K562 (cell line): ENCODE data around the gene NUFIP1. TPM values are rescaled to one million over a fixed set of nuclear protein-coding genes. Genes with fewer than 3 reads are reported as not detected.
A peak's percentile ranks its signal among the peaks of the same experiment; 100 is the strongest.

Experiments
- ATAC-seq: fragments of 200-7000 bp; cut with Tn5 transposase; 3 replicates; pipeline ENCODE4 v1.9.1; 2020; ENCODE audit warnings: moderate library complexity
- BruUV-seq: library from RNA; stranded (reverse); fragments of 400-500 nt; replicated peaks from 2 replicates; lab custom pipeline; 2021; lab: Mats Ljungman, UMichigan
- CTCF ChIA-PET: fragments of 300-600 bp; formaldehyde crosslinking; extraction: SDS; loops from one replicate; lab custom pipeline; 2021; ENCODE audit warnings: low intra/inter-chr PET ratio; lab: Yijun Ruan, JAX
- POLR2A ChIA-PET: fragments of 300-600, 350-650 bp; sonication (Branson Sonifier 250); formaldehyde crosslinking; extraction: SDS; loops from one replicate; lab custom pipeline; 2021; ENCODE audit warnings: antibody characterized with exemption, inconsistent platforms; lab: Yijun Ruan, JAX
- DNase-seq, 4 experiments: peaks; one replicate each; pipeline versions ENCODE4 v3.0.0 to v3.0.0-alpha.2; 2011 to 2018; ENCODE audit warnings: low spot score in 3 of 4, mixed read lengths in 3 of 4; ENCODE audit errors: extremely low read depth in 1 of 4
- FAIRE-seq: peaks from 2 replicates; lab custom pipeline; 2011; peaks lifted over from hg19 to GRCh38; lab: Jason Lieb, UNC
- H2AFZ ChIP-seq: 2 replicates; pipeline ENCODE4 v1.6.0; 2011; ENCODE audit warnings: low read depth, low read length, control low read depth, inconsistent platforms
- H3K27ac ChIP-seq: fragments of 200-600 bp; 3 replicates; pipeline ENCODE4 v1.8.0; 2011; ENCODE audit warnings: low read depth, mild to moderate bottlenecking, control low read depth, inconsistent platforms, low read length, moderate library complexity, mixed read lengths; ENCODE audit errors: extremely low read depth
- H3K27me3 ChIP-seq, 2 experiments: fragments of 300-600 bp in 1 of 2; 2 replicates in 1 of 2; 3 replicates in 1 of 2; pipeline versions ENCODE4 v1.6.0 to v1.8.0; 2011; ENCODE audit warnings: inconsistent platforms in 2 of 2, low read length in 2 of 2, mild to moderate bottlenecking in 1 of 2, mixed read lengths in 1 of 2, moderate library complexity in 1 of 2; ENCODE audit not compliant: control insufficient read depth in 2 of 2, insufficient read depth in 2 of 2
- H3K36me3 ChIP-seq: fragments of 300-600 bp; 3 replicates; pipeline ENCODE4 v1.8.0; 2011; ENCODE audit warnings: mild to moderate bottlenecking, low read length, inconsistent platforms; ENCODE audit not compliant: control insufficient read depth, insufficient read depth
- H3K4me1 ChIP-seq, 2 experiments: fragments of 200-600 bp in 1 of 2; replicated peaks in 1 of 2; 2 replicates in 1 of 2; 3 replicates in 1 of 2; pipeline versions ENCODE4 v1.5.1 to v1.8.0; 2011; ENCODE audit warnings: inconsistent platforms in 2 of 2, low read length in 2 of 2, mild to moderate bottlenecking in 1 of 2, mixed read lengths in 1 of 2, moderate library complexity in 1 of 2; ENCODE audit not compliant: control insufficient read depth in 2 of 2, insufficient read depth in 2 of 2
- H3K4me2 ChIP-seq: 2 replicates; pipeline ENCODE4 v1.6.1; 2011; ENCODE audit warnings: low read length, control low read depth, inconsistent platforms, mixed read lengths; ENCODE audit not compliant: insufficient read depth
- H3K4me3 ChIP-seq: fragments of 200-600 bp; sonication (generic), shearing (Covaris generic); 2 replicates; pipeline ENCODE4 v1.5.1; 2016; ENCODE audit warnings: control low read depth, inconsistent platforms
- H3K79me2 ChIP-seq: fragments of 200-600 bp; 3 replicates; pipeline ENCODE4 v1.8.0; 2011; ENCODE audit warnings: low read length, inconsistent platforms; ENCODE audit not compliant: control insufficient read depth, insufficient read depth
- H3K9ac ChIP-seq, 2 experiments: 2 replicates each; pipeline versions ENCODE4 v1.6.0 to v1.6.1; 2011; ENCODE audit warnings: low read depth in 2 of 2, low read length in 2 of 2, control low read depth in 1 of 2, inconsistent platforms in 1 of 2, mild to moderate bottlenecking in 1 of 2, mixed read lengths in 1 of 2; ENCODE audit not compliant: insufficient read depth in 1 of 2
- H3K9me1 ChIP-seq: one replicate; pipeline ENCODE4 v1.6.0; 2011; ENCODE audit warnings: inconsistent platforms, mild to moderate bottlenecking, low read length, moderate library complexity; ENCODE audit not compliant: control insufficient read depth, insufficient read depth
- H3K9me3 ChIP-seq: replicated peaks from 2 replicates; pipeline ENCODE4 v1.5.1; 2011; ENCODE audit warnings: low read depth, low read length, inconsistent platforms; ENCODE audit not compliant: control insufficient read depth, insufficient read depth
- H4K20me1 ChIP-seq: replicated peaks from 2 replicates; pipeline ENCODE4 v1.6.1; 2011; ENCODE audit warnings: low read length, inconsistent platforms, mixed read lengths; ENCODE audit not compliant: control insufficient read depth, insufficient read depth
- RERE ChIP-seq: sonication (generic); formaldehyde crosslinking; IDR thresholded peaks from 2 replicates; pipeline ENCODE4 v1.8.0; 2023; ENCODE audit warnings: missing genetic modification reagents, mild to moderate bottlenecking, borderline replicate concordance
- XRCC4 ChIP-seq: IDR thresholded peaks from one replicate; pipeline ENCODE4 v1.6.1; 2011; ENCODE audit not compliant: insufficient read depth, insufficient read length; ENCODE audit errors: extremely low read depth
- WGBS: fragments of 100-300 bp; shearing (Covaris generic); methylation state at CpG from one replicate; pipeline ENCODE4 v1.1.6; 2016; ENCODE audit warnings: low coverage, mixed read lengths; ENCODE audit not compliant: insufficient coverage; ENCODE audit errors: missing lambda C conversion rate; 5-methylcytosine and 5-hydroxymethylcytosine counted together
- in situ Hi-C: fragments of 300-500 bp; cut with MboI; formaldehyde crosslinking; loops from 4 replicates; pipeline ENCODE4 v1.15.0; 2018; ENCODE audit warnings: inconsistent platforms, mixed read lengths
- intact Hi-C: fragments of 100-400 bp; cut with micrococcal nuclease; formaldehyde crosslinking; loops from 2 replicates; pipeline ENCODE4 v1.14.2; 2022
- polyA plus RNA-seq, 8 experiments: library from polyadenylated mRNA; depleted of rRNA in 4 of 8; stranded (reverse) in 5 of 8; unstranded in 3 of 8; fragments of >200 nt; fragmentation: Nextera tagmentation in 2 of 8; fragmentation: Illumina TruSeq in 1 of 8; extraction: Ambion mirVana in 2 of 8; extraction: Trizol in 1 of 8; gene quantifications; 2 replicates each; pipeline versions ENCODE4 v1.2.1 to v1.2.3, GENCODE V29; 2011 to 2014; ENCODE audit warnings: inconsistent platforms in 1 of 8, missing spikeins in 1 of 8
- small RNA-seq: library from RNA; depleted of rRNA; stranded (forward); fragments of <200 nt; gene quantifications from one replicate; pipeline ENCODE3, GENCODE V24; 2014
- total RNA-seq, 7 experiments: library from RNA; depleted of rRNA in 6 of 7; stranded (reverse); fragments of >200 nt in 6 of 7; fragmentation: Illumina TruSeq in 2 of 7; extraction: Trizol in 2 of 7; gene quantifications; 2 replicates each; pipeline versions ENCODE4 v1.2.1 to v1.2.3, GENCODE V29; 2011 to 2021; ENCODE audit warnings: low replicate concordance in 1 of 7
- TF ChIP-seq, protein P1 (sequence below), 2 experiments: fragments of 200-800 bp in 1 of 2; sonication (Bioruptor generic) in 1 of 2; sonication (generic) in 1 of 2; formaldehyde crosslinking in 1 of 2; IDR thresholded peaks in 1 of 2; conservative IDR thresholded peaks in 1 of 2; 2 replicates each; pipeline versions ENCODE4 v1.5.0 to v1.6.1; 2016 to 2020; ENCODE audit warnings: missing compliant biosample characterization in 1 of 2, missing genetic modification characterization in 1 of 2, missing genetic modification reagents in 1 of 2

NUFIP1 gene
- total and polyA plus RNA-seq, 9 of the 15 experiments (the other 6 are each of a cell fraction or from before 2014, with no cell fraction given) = 2.6 to 9.7 (median 4.1) TPM

DNA sequence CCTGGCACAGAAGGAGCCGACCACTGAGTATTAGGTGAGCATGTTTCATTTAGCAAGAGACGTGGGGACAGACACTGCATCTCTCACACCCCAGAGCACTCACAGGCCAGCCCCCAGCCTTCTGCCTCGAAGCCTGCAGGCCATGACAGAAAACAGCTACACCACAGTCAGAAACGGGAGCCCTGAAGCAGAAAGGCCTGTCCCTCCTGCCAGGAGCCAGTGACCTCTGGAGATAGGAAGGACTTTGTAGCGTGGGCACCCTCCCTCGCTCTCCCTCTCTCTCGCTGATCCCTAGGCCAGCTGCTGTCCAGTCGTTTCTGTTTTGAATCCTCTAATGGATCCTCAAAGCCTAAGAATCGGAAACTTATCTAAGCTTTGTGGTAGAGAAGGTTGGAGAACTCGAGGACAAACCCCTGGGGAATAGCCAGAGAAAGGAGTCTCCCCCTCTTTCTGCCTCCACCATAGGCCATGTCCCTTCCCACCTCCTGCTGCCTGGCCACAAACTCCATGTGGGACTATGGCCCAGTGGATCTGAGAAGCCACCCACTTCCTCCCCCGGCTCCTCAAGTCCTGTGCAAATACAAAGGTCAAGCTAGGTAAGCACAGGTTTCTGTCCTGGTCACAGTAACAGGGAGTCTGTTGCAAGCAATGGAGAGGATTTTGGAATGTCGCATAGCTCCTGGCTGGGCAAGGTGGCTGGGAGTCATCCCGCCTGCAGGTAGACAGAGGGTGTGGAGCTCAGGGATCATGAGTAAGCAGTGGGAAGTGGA lies 95.1 kb downstream of the NUFIP1 start:
- no peaks in the 10 kb centered on the region for H3K4me1 ChIP-seq
- FAIRE-seq = no peak
- no peaks in the 10 kb centered on the region for H4K20me1 ChIP-seq
- in situ Hi-C loops = no loop called here
- TF ChIP-seq, protein P1, sequence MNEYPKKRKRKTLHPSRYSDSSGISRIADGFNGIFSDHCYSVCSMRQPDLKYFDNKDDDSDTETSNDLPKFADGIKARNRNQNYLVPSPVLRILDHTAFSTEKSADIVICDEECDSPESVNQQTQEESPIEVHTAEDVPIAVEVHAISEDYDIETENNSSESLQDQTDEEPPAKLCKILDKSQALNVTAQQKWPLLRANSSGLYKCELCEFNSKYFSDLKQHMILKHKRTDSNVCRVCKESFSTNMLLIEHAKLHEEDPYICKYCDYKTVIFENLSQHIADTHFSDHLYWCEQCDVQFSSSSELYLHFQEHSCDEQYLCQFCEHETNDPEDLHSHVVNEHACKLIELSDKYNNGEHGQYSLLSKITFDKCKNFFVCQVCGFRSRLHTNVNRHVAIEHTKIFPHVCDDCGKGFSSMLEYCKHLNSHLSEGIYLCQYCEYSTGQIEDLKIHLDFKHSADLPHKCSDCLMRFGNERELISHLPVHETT (CRISPR knock-in tag; conservative IDR thresholded peaks at IDR 0.05 in 1 of 2, IDR thresholded peaks at IDR 0.05 in 1 of 2) = no peak
- TF ChIP-seq XRCC4 = no peak
- TF ChIP-seq RERE (CRISPR knock-in tag) = no peak
- H3K4me3 ChIP-seq = no peak overlapping the region
- no peaks in the 10 kb centered on the region; a peak in 1 of 5 replicates for H3K27me3 ChIP-seq
- H3K9me1 ChIP-seq = no peaks in the 10 kb centered on the region
- no peaks in the 10 kb centered on the region for H3K79me2 ChIP-seq
- CTCF ChIA-PET = no interaction called here
- no peak overlapping the region for H3K27ac ChIP-seq
- POLR2A ChIA-PET = interaction anchor here (0.8 to 1.6 kb wide), 2 partner anchors 13 to 23 kb away, joined by 3 to 4 read pairs; no protein-coding TSS in a partner anchor
- H3K9ac ChIP-seq = peak overlapping the region in 1 of 2 experiments; percentile 68; a peak in 1 of 4 replicates
- H3K4me2 ChIP-seq = no peak overlapping the region
- intact Hi-C loops = no loop called here
- no peak for DNase-seq
- H3K9me3 ChIP-seq = no peaks in the 10 kb centered on the region
- peak overlapping the region; percentile 70; the same call in 1 of the 2 replicates for H2AFZ ChIP-seq
- WGBS = 22% methylated on average over 6 of the region's 13 CpGs
- no peaks in the 10 kb centered on the region for H3K36me3 ChIP-seq
- no peak; the same call in 2 of the 3 replicates for ATAC-seq
- BruUV-seq = no TSS peak

Small RNAs within 50 kb of the gene (small RNA-seq; reads per million reads assigned to genes)
- not detected for gene RN7SL49P

Other genes starting within 250 kb of the NUFIP1 start
- gene GPALPP1, start 67 bp upstream of the NUFIP1 start, total RNA-seq (2014; rRNA removed) = 13.2 and 25.4 TPM in 2 replicates
- 21.8 and 23.9 TPM in 2 replicates for gene GPALPP1, start 67 bp upstream of the NUFIP1 start, total RNA-seq (2014; rRNA removed; fragmentation: Illumina TruSeq; extraction: Trizol)
- 22.3 and 23.2 TPM in 2 replicates for gene GPALPP1, start 67 bp upstream of the NUFIP1 start, total RNA-seq (2015; rRNA removed; fragmentation: Illumina TruSeq; extraction: Trizol)
- 16.8 and 18.4 TPM in 2 replicates for gene GPALPP1, start 67 bp upstream of the NUFIP1 start, total RNA-seq (2021)
- 16.4 and 21.0 TPM in 2 replicates for gene GPALPP1, start 67 bp upstream of the NUFIP1 start, polyA plus RNA-seq (2011; rRNA removed)
- gene GPALPP1, start 67 bp upstream of the NUFIP1 start, polyA plus RNA-seq (2014; fragmentation: Illumina TruSeq; extraction: Trizol) = 17.0 and 18.5 TPM in 2 replicates
- gene GPALPP1, start 67 bp upstream of the NUFIP1 start, polyA plus RNA-seq (2014; fragmentation: Nextera tagmentation; extraction: Ambion mirVana) = 10 to 100 TPM in 1 of 2 experiments, 1 to 10 TPM in 1; 8.1 to 13.1 TPM
- 19.0 and 21.8 TPM in 2 replicates for gene GPALPP1, start 67 bp upstream of the NUFIP1 start, polyA plus RNA-seq (2014; rRNA removed)
- 27.8 and 32.4 TPM in 2 replicates for gene GTF2F2, start 131.0 kb upstream of the NUFIP1 start, total RNA-seq (2014; rRNA removed)
- gene GTF2F2, start 131.0 kb upstream of the NUFIP1 start, total RNA-seq (2014; rRNA removed; fragmentation: Illumina TruSeq; extraction: Trizol) = 44.8 and 52.0 TPM in 2 replicates
- 35.4 and 38.3 TPM in 2 replicates for gene GTF2F2, start 131.0 kb upstream of the NUFIP1 start, total RNA-seq (2015; rRNA removed; fragmentation: Illumina TruSeq; extraction: Trizol)
- 30.5 and 32.3 TPM in 2 replicates for gene GTF2F2, start 131.0 kb upstream of the NUFIP1 start, total RNA-seq (2021)
- 20.4 and 24.4 TPM in 2 replicates for gene GTF2F2, start 131.0 kb upstream of the NUFIP1 start, polyA plus RNA-seq (2011; rRNA removed)
- gene GTF2F2, start 131.0 kb upstream of the NUFIP1 start, polyA plus RNA-seq (2014; fragmentation: Illumina TruSeq; extraction: Trizol) = 28.4 and 32.8 TPM in 2 replicates
- 10 to 100 TPM; 19.7 to 22.6 TPM for gene GTF2F2, start 131.0 kb upstream of the NUFIP1 start, polyA plus RNA-seq (2014; fragmentation: Nextera tagmentation; extraction: Ambion mirVana)
- 33.5 and 39.9 TPM in 2 replicates for gene GTF2F2, start 131.0 kb upstream of the NUFIP1 start, polyA plus RNA-seq (2014; rRNA removed)
- gene KCTD4, start 211.6 kb upstream of the NUFIP1 start, total RNA-seq (2014; rRNA removed) = not detected in 2 replicates
- not detected in 2 replicates for gene KCTD4, start 211.6 kb upstream of the NUFIP1 start, total RNA-seq (2014; rRNA removed; fragmentation: Illumina TruSeq; extraction: Trizol)
- not detected in 2 replicates for gene KCTD4, start 211.6 kb upstream of the NUFIP1 start, total RNA-seq (2015; rRNA removed; fragmentation: Illumina TruSeq; extraction: Trizol)
- not detected in 2 replicates for gene KCTD4, start 211.6 kb upstream of the NUFIP1 start, total RNA-seq (2021)
- not detected in 2 replicates for gene KCTD4, start 211.6 kb upstream of the NUFIP1 start, polyA plus RNA-seq (2011; rRNA removed)
- gene KCTD4, start 211.6 kb upstream of the NUFIP1 start, polyA plus RNA-seq (2014; fragmentation: Illumina TruSeq; extraction: Trizol) = not detected in 2 replicates
- gene KCTD4, start 211.6 kb upstream of the NUFIP1 start, polyA plus RNA-seq (2014; fragmentation: Nextera tagmentation; extraction: Ambion mirVana) = not detected
- not detected in 2 replicates for gene KCTD4, start 211.6 kb upstream of the NUFIP1 start, polyA plus RNA-seq (2014; rRNA removed)